ENCODE data around the gene KCNQ4. TPM values are rescaled to one million over a fixed set of nuclear protein-coding genes. Genes with fewer than 3 reads are reported as not detected.

KCNQ4 gene
- total and polyA plus RNA-seq, 2 of the 8 experiments (the other 6 are each of a cell fraction or from before 2014, with no cell fraction given) = 2.2 to 3.9 TPM

DNA sequence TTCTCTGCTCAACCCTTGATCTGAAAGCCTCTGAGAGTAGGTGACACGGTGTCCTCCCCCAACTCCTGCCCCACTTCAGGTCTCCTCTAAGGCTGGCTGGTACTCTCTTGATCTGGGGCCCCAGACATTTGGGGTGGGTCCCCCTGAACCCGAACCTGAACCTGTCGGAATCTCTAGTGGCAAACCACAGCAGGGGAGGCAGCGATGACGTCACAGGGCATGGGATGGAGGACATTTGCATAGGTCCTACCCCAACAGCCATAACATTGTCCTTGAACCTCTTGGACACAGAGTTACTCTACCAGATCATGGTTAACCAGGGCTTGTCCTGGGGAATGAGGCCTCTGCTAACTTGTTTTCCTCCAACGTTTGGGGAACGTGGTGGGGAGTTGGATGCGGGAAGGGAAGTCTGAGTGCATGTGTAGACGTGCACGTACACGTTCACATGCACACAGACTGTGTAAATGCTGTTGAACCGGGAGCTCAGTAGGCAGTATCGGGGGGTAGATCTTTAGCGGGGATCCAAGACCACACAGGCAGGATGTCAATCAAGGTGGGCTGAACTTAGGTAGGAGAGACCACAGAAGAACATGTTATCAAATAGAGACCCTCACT, 46.2 kb downstream of the KCNQ4 start (continued):
- TF ChIP-seq KDM4A (IDR thresholded peaks at IDR 0.05; ENCODE audit: low read depth, low read length, severe bottlenecking) (no peak), SUZ12 (IDR thresholded peaks at IDR 0.05; ENCODE audit: low read length) (no peak), TBP (IDR thresholded peaks at IDR 0.05; ENCODE audit: low read depth, low read length) (no peak), HDAC2 (IDR thresholded peaks at IDR 0.05; ENCODE audit: borderline replicate concordance in 1 of 2, low read depth in 2 of 2, low read length in 2 of 2) (no peak), CTBP2 (IDR thresholded peaks at IDR 0.05; ENCODE audit: borderline replicate concordance, insufficient read depth, insufficient read length, low read length) (no peak), BRCA1 (IDR thresholded peaks at IDR 0.05; ENCODE audit: low read depth, low read length) (no peak), SIX5 (IDR thresholded peaks at IDR 0.05; ENCODE audit: low read depth, low read length) (no peak), TEAD4 (IDR thresholded peaks at IDR 0.05; ENCODE audit: low read depth, low read length) (no peak), CBX5 (IDR thresholded peaks at IDR 0.05; ENCODE audit: low read depth, low read length) (no peak)
